H1 (cell line): Measurements from ENCODE around the gene DCUN1D3. TPM values are rescaled to one million over a fixed set of nuclear protein-coding genes. Genes with fewer than 3 reads are reported as not detected.

Experiments
- CTCF ChIA-PET: fragments of 300-600 bp; sonication (Branson Sonifier 250); formaldehyde crosslinking; loops from one replicate; lab custom pipeline; 2021; ENCODE audit not compliant: partially characterized antibody; lab: Charles Lee
- POLR2A ChIA-PET: fragments of 300-600 bp; sonication (Branson Sonifier 250); formaldehyde crosslinking; loops from one replicate; lab custom pipeline; 2021; ENCODE audit warnings: inconsistent platforms; ENCODE audit not compliant: partially characterized antibody; lab: Charles Lee
- DNase-seq, 2 experiments: peaks; one replicate each; pipeline versions ENCODE4 v3.0.0 to v3.0.0-alpha.2; 2010 to 2022; ENCODE audit warnings: low spot score in 2 of 2, low read depth in 1 of 2, mixed read lengths in 1 of 2
- FAIRE-seq: peaks from 2 replicates; lab custom pipeline; 2011; peaks lifted over from hg19 to GRCh38; lab: Jason Lieb, UNC
- H2AFZ ChIP-seq: 2 replicates; pipeline ENCODE4 v1.8.1; 2012; ENCODE audit warnings: low read length, inconsistent platforms
- H2AK5ac ChIP-seq: 2 replicates; pipeline ENCODE4 v1.6.1; 2013; ENCODE audit warnings: low read depth, low read length
- H2BK120ac ChIP-seq: replicated peaks from 2 replicates; pipeline ENCODE3; 2013; ENCODE audit warnings: low read depth, low read length, inconsistent platforms
- H2BK12ac ChIP-seq: 2 replicates; pipeline ENCODE4 v1.6.1; 2013; ENCODE audit warnings: low read depth, low read length
- H2BK15ac ChIP-seq: 2 replicates; pipeline ENCODE4 v1.6.1; 2013; ENCODE audit warnings: low read length
- H2BK20ac ChIP-seq: 2 replicates; pipeline ENCODE4 v1.6.1; 2013; ENCODE audit warnings: low read length
- H2BK5ac ChIP-seq: 2 replicates; pipeline ENCODE4 v1.6.1; 2013; ENCODE audit warnings: low read depth, low read length
- H3K14ac ChIP-seq: 2 replicates; pipeline ENCODE4 v1.6.1; 2013; ENCODE audit warnings: inconsistent platforms; ENCODE audit not compliant: insufficient read length
- H3K18ac ChIP-seq: 2 replicates; pipeline ENCODE4 v1.6.1; 2013; ENCODE audit warnings: low read length; ENCODE audit errors: extremely low read depth
- H3K23ac ChIP-seq: 2 replicates; pipeline ENCODE4 v1.6.1; 2013; ENCODE audit warnings: inconsistent platforms; ENCODE audit not compliant: insufficient read length
- H3K23me2 ChIP-seq: 2 replicates; pipeline ENCODE4 v1.6.1; 2013; ENCODE audit warnings: low read depth, low read length
- H3K27ac ChIP-seq: 2 replicates; pipeline ENCODE4 v1.6.1; 2011; ENCODE audit warnings: low read depth, low read length, inconsistent platforms
- H3K27me3 ChIP-seq, 4 experiments: replicated peaks in 1 of 4; 1 replicate in 1 of 4; 2 replicates in 3 of 4; pipeline versions ENCODE4 v1.6.1 to v1.8.1; 2011 to 2013; ENCODE audit warnings: low read length in 3 of 4, mild to moderate bottlenecking in 3 of 4, inconsistent platforms in 2 of 4, mixed read lengths in 2 of 4, moderate library complexity in 1 of 4; ENCODE audit not compliant: control insufficient read depth in 3 of 4, insufficient read depth in 3 of 4; ENCODE audit errors: extremely low read depth in 1 of 4
- H3K36me3 ChIP-seq, 4 experiments: 2 replicates each; pipeline versions ENCODE4 v1.6.1 to v1.8.1; 2011 to 2013; ENCODE audit warnings: mild to moderate bottlenecking in 4 of 4, low read length in 3 of 4, moderate library complexity in 2 of 4, control low read depth in 1 of 4, inconsistent platforms in 1 of 4; ENCODE audit not compliant: insufficient read depth in 4 of 4, control insufficient read depth in 2 of 4
- H3K4ac ChIP-seq: replicated peaks from 2 replicates; pipeline ENCODE3; 2013; ENCODE audit warnings: low read length, low read depth, mixed read lengths, inconsistent platforms; ENCODE audit not compliant: insufficient read length
- H3K4me1 ChIP-seq, 4 experiments: replicated peaks in 1 of 4; 1 replicate in 1 of 4; 2 replicates in 3 of 4; pipeline versions ENCODE4 v1.6.1 to v1.8.1; 2011 to 2013; ENCODE audit warnings: low read length in 3 of 4, inconsistent platforms in 2 of 4, mixed read lengths in 1 of 4; ENCODE audit not compliant: insufficient read depth in 4 of 4, control insufficient read depth in 3 of 4
- H3K4me2 ChIP-seq, 2 experiments: 2 replicates each; pipeline versions ENCODE4 v1.6.1 to v1.8.1; 2011 to 2013; ENCODE audit warnings: low read depth in 2 of 2, low read length in 2 of 2, control low read depth in 1 of 2, inconsistent platforms in 1 of 2, mild to moderate bottlenecking in 1 of 2; ENCODE audit not compliant: insufficient read depth in 1 of 2
- H3K4me3 ChIP-seq, 4 experiments: fragments of 200-600, 300-600 bp in 1 of 4; sonication (generic), shearing (Covaris generic), sonication (Bioruptor Twin) in 1 of 4; 2 replicates each; pipeline versions ENCODE4 v1.5.1 to v1.8.1; 2011 to 2016; ENCODE audit warnings: low read length in 4 of 4, low read depth in 3 of 4, control low read depth in 2 of 4, inconsistent platforms in 2 of 4, mild to moderate bottlenecking in 2 of 4, mixed read lengths in 1 of 4, moderate library complexity in 1 of 4; ENCODE audit not compliant: insufficient read depth in 2 of 4; ENCODE audit errors: extremely low read depth in 1 of 4
- H3K56ac ChIP-seq: replicated peaks from 2 replicates; pipeline ENCODE3; 2013; ENCODE audit warnings: low read depth, mild to moderate bottlenecking, mixed read lengths, low read length, inconsistent platforms; ENCODE audit not compliant: insufficient read length
- H3K79me1 ChIP-seq: 2 replicates; pipeline ENCODE4 v1.6.1; 2013; ENCODE audit warnings: low read depth, low read length, control low read depth
- H3K79me2 ChIP-seq, 2 experiments: 2 replicates each; pipeline versions ENCODE4 v1.6.1 to v1.8.1; 2012 to 2013; ENCODE audit warnings: low read length in 2 of 2, mild to moderate bottlenecking in 2 of 2, inconsistent platforms in 1 of 2; ENCODE audit not compliant: insufficient read depth in 2 of 2, control insufficient read depth in 1 of 2
- H3K9ac ChIP-seq, 4 experiments: replicated peaks in 1 of 4; 1 replicate in 1 of 4; 2 replicates in 3 of 4; pipeline versions ENCODE4 v1.6.1 to v1.8.1; 2011 to 2013; ENCODE audit warnings: low read depth in 3 of 4, low read length in 3 of 4, control low read depth in 2 of 4, mild to moderate bottlenecking in 2 of 4, moderate library complexity in 2 of 4, inconsistent platforms in 1 of 4; ENCODE audit errors: extremely low read depth in 1 of 4
- H3K9me3 ChIP-seq, 2 experiments: 2 replicates each; pipeline versions ENCODE4 v1.6.1 to v1.8.1; 2012 to 2013; ENCODE audit warnings: mild to moderate bottlenecking in 2 of 2, moderate library complexity in 2 of 2, control low read depth in 1 of 2, inconsistent platforms in 1 of 2, low read depth in 1 of 2, low read length in 1 of 2, mixed read lengths in 1 of 2; ENCODE audit not compliant: insufficient read depth in 2 of 2
- H4K20me1 ChIP-seq, 2 experiments: replicated peaks in 1 of 2; 2 replicates each; pipeline versions ENCODE3 to v1.8.1; 2011 to 2013; ENCODE audit warnings: inconsistent platforms in 2 of 2, low read length in 2 of 2, mild to moderate bottlenecking in 1 of 2; ENCODE audit not compliant: insufficient read depth in 2 of 2, control insufficient read depth in 1 of 2
- H4K5ac ChIP-seq: 2 replicates; pipeline ENCODE4 v1.6.1; 2013; ENCODE audit warnings: low read length, low read depth, mixed read lengths, inconsistent platforms; ENCODE audit not compliant: insufficient read length
- H4K8ac ChIP-seq: 2 replicates; pipeline ENCODE4 v1.8.0; 2013; ENCODE audit warnings: mild to moderate bottlenecking, moderate library complexity, low read length, inconsistent platforms; ENCODE audit not compliant: insufficient read depth; ENCODE audit errors: extremely low read depth
- H4K91ac ChIP-seq: replicated peaks from 2 replicates; pipeline ENCODE3; 2013; ENCODE audit warnings: low read length, mixed read lengths, inconsistent platforms; ENCODE audit not compliant: insufficient read length
- CEBPB ChIP-seq: IDR thresholded peaks from 2 replicates; pipeline ENCODE4 v1.6.1; 2012; ENCODE audit warnings: low read depth, low read length
- EGR1 ChIP-seq: IDR thresholded peaks from 2 replicates; pipeline ENCODE4 v1.6.1; 2011; ENCODE audit warnings: low read depth, low read length, borderline replicate concordance
- EP300 ChIP-seq, 2 experiments: IDR thresholded peaks; 1 replicate in 1 of 2; 2 replicates in 1 of 2; pipeline ENCODE4 v1.6.1; 2011 to 2012; ENCODE audit warnings: low read depth in 2 of 2, low read length in 2 of 2, mild to moderate bottlenecking in 2 of 2, borderline replicate concordance in 1 of 2, inconsistent platforms in 1 of 2, moderate library complexity in 1 of 2
- WGBS, 2 experiments: shearing (Covaris generic) in 1 of 2; methylation state at CpG; one replicate each; pipeline versions ENCODE4 v1.1.6 to v1.1.7; 2013 to 2015; ENCODE audit warnings: low lambda C conversion rate in 2 of 2, mixed read lengths in 2 of 2, inconsistent platforms in 1 of 2, low coverage in 1 of 2, missing lambda C conversion rate in 1 of 2; ENCODE audit not compliant: insufficient replicate concordance in 2 of 2, insufficient coverage in 1 of 2, insufficient read length in 1 of 2; ENCODE audit errors: extremely low coverage in 1 of 2, missing lambda C conversion rate in 1 of 2; 5-methylcytosine and 5-hydroxymethylcytosine counted together
- polyA plus RNA-seq, 7 experiments: library from polyadenylated mRNA; depleted of rRNA in 3 of 7; stranded (reverse) in 5 of 7; unstranded in 2 of 7; fragments of >200 nt in 5 of 7; fragments of 200-250 nt in 2 of 7; gene quantifications; 1 replicate in 5 of 7; 2 replicates in 1 of 7; 4 replicates in 1 of 7; pipeline versions ENCODE4 v1.2.1 to v1.2.3, GENCODE V29; 2011 to 2013; ENCODE audit warnings: missing spikeins in 2 of 7, mixed read lengths in 2 of 7
- total RNA-seq: library from RNA; stranded (reverse); fragmentation: NEBNext Ultra II Directional; extraction: Animal tissue kit (Norgen Biotek cat#: 25700); gene quantifications from 2 replicates; pipeline ENCODE4 v1.2.1, GENCODE V29; 2021

The DCUN1D3 gene
- total and polyA plus RNA-seq, 2 of the 8 experiments (the other 6 are each of a cell fraction or from before 2014, with no cell fraction given): 3.5 to 18.2 TPM

DNA sequence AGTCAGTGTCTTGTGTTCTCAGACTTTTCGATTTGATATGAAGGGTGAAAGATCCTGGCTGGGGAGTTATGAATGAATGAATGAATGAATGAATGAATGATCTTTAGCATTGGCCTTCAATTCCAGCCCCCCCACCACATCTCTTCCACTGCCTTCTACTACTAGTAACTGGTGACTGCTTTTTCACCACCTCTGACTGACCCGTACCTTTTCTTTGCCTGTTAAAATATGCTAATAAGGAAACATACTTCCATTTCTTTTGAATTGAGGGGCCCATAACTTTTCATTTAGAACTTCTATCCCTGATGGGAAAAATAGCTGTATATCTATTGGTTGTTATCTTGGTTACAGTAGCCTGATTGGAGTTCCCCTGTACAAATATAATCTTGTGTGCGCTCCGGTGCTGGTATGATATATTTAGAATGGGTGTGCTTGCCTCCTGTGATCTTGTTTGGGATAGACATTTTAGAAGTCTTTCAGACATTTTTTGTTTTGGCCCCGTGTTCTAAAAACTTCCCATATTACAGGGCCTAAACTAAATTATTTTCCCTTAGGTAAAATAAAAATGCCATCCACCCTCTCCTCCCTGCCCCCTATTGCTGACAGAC, 3.8 kb upstream of the DCUN1D3 start:
- Histone ChIP-seq H4K5ac (no peak overlapping the region), H3K4me2 (no peak overlapping the region), H3K18ac (no peak overlapping the region), H2AK5ac (no peak overlapping the region), H3K79me1 (no peaks in the 10 kb centered on the region; the same call in 1 of the 2 replicates), H4K20me1 (no peaks in the 10 kb centered on the region), H3K23ac (no peak overlapping the region), H3K79me2 (peaks cover 4 to 27% of the 10 kb centered on the region in 2 experiments; a peak in 2 of 4 replicates), H3K27ac (no peak overlapping the region), H2BK15ac (no peak overlapping the region), H3K27me3 (no peaks in the 10 kb centered on the region; a peak in 1 of 7 replicates), H4K8ac (no peak overlapping the region), H3K9me3 (no peaks in the 10 kb centered on the region), H3K4ac (no peak overlapping the region), H4K91ac (no peak overlapping the region), H3K4me1 (peaks cover 0 to 9% (median 3%) of the 10 kb centered on the region in 4 experiments; a peak in 3 of 7 replicates), H2AFZ (no peak overlapping the region), H2BK20ac (no peak overlapping the region), H3K56ac (no peak overlapping the region), H2BK5ac (no peak overlapping the region), H3K23me2 (peaks cover 6% of the 10 kb centered on the region; the same call in 1 of the 2 replicates), H3K14ac (no peak overlapping the region), H2BK12ac (no peak overlapping the region), H2BK120ac (no peak overlapping the region), H3K9ac (no peak overlapping the region), H3K36me3 (peaks cover 0 to 5% (median 0%) of the 10 kb centered on the region in 4 experiments; a peak in 1 of 8 replicates), H3K4me3 (no peak overlapping the region)
- POLR2A ChIA-PET: no interaction called here
- 71% methylated on average over 5 of the region's 5 CpGs; no CpG with 5 or more reads in 1 of the 2 experiments for WGBS, 2 experiments
- no peak for FAIRE-seq
- CTCF ChIA-PET: interaction anchor here (1.1 to 1.9 kb wide), 2 partner anchors 29 to 36 kb away, joined by 3 to 4 read pairs; no protein-coding TSS in a partner anchor
- TF ChIP-seq EGR1 (no peak), CEBPB (no peak), EP300 (IDR thresholded peaks at IDR 0.05; ENCODE audit: borderline replicate concordance in 1 of 2, low read depth in 2 of 2, low read length in 2 of 2) (no peak)
- no peak for DNase-seq
